GM12874 (cell line): ENCODE results near the gene HOXB9.

Source experiments
- TF ChIP-seq, protein P1 (sequence below): IDR thresholded peaks from 2 replicates; pipeline ENCODE4 v1.5.1; 2011; ENCODE audit warnings: low read depth, mild to moderate bottlenecking, control low read depth, low read length, moderate library complexity; ENCODE audit not compliant: insufficient read depth

HOXB9 gene

DNA sequence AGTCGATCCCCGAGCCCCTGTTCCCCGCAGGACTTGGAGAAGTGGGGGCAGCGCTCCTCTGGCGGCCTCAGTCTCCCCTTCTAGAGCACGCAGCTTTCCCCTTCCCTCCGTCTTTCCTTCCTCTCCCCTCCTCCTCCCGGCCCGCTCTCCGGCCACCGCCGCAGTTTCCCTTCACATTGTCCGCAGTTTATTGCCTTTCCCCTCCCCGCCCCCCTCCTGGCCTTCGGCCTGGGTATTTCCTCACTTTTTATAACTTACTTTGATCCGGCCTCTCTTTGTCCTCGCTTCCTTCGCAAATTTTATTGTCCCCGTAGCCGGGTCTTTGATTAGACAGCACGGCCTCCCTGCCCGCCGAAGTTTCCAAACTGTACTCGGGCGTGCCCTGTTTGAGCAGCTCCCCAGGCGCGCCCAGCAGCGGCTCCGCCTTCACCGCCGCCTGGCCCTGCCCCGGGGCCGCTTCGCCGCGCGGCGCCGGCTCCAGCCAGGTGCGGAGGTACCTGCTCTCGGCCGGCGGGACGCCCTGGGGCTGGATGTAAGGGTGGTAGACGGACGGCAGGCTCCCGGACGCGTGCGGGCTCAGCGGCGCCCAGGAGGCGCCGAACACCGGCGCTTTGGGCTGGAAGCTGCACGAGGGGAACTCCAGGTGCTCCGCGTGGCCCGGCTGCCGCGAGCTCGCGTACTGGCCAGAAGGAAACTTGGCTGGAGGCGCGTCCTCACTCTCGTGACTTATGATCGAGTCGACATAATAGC is 488 bp downstream of the HOXB9 start:
- TF ChIP-seq, protein P1, sequence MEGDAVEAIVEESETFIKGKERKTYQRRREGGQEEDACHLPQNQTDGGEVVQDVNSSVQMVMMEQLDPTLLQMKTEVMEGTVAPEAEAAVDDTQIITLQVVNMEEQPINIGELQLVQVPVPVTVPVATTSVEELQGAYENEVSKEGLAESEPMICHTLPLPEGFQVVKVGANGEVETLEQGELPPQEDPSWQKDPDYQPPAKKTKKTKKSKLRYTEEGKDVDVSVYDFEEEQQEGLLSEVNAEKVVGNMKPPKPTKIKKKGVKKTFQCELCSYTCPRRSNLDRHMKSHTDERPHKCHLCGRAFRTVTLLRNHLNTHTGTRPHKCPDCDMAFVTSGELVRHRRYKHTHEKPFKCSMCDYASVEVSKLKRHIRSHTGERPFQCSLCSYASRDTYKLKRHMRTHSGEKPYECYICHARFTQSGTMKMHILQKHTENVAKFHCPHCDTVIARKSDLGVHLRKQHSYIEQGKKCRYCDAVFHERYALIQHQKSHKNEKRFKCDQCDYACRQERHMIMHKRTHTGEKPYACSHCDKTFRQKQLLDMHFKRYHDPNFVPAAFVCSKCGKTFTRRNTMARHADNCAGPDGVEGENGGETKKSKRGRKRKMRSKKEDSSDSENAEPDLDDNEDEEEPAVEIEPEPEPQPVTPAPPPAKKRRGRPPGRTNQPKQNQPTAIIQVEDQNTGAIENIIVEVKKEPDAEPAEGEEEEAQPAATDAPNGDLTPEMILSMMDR, result no peak

DNA sequence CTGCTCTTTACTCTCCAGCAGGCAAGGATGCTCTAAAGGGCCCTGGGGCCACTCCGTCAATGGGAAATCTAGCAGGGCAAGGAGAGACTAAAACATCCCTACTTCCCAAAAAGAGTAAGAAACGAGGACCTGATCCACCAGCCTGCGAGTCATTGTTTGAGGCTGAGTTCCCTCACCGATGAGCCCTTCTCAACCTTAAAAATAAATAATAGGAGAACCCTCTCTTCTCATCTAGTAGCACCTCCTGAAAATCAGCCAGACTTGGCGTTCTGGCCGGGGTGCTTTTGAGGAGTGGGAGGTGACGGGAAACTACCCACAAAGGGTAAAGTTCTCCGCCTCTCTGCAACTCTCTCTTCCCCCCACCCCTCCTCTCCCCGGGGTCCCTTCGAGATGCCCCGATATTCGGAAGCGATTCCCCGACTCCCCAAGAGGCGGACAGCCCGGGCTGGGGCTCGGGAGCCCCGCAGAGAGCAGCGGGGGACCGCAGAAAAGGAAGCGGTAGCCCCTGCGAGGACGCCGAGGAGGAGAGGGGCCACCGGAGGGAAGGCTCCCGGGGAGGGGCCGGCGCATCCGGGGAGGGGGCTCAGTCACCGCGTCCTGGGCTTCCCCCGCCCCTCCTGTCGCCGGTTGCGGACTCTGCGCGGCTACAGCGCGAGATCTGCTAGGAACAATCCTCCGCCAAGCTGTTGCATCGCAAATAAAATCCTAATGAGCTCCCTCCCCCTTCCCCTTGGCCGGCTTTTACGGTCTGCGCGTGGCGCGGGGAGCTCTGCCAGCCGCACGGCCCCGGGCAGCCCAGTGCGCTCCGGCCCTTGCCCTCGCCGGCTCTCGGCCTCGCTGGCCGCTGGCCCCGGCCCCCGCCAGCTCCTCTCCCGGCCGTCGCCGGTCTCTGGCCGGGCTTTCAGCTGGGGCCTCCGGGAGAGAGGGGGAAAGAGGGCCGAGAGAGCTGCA is 1.3 kb downstream of the HOXB9 start:
- TF ChIP-seq, protein P1, result no peak

DNA sequence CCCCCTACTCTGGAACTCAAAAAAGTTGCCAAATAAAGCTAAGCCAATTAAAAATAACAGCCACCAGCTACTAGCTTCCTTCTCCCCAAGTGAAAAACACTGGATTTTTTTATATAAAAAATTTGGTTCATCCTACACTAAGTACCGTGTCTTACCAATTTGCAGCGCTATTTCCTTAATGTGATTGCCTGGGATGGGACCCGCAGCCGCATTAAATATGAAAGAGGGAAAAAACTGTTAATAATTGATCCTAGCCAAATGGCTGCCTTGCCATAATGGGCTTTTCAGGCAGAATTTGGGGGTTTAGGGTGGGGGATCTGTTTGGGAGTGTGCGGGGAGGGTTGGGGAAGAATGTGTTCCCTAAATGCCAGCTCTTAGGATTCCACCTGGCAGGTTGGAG is 2.0 kb downstream of the HOXB9 start:
- TF ChIP-seq, protein P1, result no peak

DNA sequence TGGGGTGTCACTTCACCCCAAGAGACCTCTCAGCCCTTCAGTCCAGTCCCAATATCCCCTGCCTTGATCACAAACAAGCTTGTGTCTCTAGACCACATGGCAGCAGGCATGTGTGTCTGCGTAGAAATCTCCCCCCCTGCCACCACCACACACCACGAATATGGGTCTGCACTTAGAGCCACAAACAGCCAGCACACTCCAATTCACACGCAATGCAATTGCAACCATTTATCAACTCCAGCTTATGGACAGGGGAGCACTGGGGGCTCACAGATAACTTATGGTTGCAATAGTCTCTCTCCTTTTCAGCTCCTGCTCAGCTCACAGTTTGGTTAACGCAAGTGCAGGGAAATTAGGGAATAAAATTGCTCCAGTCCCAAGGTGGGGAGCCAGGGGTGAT is 2.6 kb downstream of the HOXB9 start:
- TF ChIP-seq, protein P1, result no peak

DNA sequence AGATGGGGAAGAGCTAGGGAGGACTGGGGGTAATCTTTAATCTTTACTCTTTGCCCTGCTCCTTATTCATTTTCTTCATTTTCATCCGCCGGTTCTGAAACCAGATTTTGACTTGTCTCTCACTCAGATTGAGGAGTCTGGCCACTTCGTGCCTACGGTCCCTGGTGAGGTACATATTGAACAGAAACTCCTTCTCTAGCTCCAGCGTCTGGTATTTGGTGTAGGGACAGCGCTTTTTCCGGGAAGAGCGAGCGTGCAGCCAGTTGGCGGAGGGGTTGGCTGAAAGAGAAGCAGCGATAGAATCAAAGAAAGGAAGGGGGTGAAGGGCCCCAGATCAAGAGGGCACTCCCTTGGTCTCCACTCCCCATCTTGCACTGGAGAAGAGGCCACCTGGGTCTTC is 3.3 kb downstream of the HOXB9 start:
- TF ChIP-seq, protein P1, result no peak

DNA sequence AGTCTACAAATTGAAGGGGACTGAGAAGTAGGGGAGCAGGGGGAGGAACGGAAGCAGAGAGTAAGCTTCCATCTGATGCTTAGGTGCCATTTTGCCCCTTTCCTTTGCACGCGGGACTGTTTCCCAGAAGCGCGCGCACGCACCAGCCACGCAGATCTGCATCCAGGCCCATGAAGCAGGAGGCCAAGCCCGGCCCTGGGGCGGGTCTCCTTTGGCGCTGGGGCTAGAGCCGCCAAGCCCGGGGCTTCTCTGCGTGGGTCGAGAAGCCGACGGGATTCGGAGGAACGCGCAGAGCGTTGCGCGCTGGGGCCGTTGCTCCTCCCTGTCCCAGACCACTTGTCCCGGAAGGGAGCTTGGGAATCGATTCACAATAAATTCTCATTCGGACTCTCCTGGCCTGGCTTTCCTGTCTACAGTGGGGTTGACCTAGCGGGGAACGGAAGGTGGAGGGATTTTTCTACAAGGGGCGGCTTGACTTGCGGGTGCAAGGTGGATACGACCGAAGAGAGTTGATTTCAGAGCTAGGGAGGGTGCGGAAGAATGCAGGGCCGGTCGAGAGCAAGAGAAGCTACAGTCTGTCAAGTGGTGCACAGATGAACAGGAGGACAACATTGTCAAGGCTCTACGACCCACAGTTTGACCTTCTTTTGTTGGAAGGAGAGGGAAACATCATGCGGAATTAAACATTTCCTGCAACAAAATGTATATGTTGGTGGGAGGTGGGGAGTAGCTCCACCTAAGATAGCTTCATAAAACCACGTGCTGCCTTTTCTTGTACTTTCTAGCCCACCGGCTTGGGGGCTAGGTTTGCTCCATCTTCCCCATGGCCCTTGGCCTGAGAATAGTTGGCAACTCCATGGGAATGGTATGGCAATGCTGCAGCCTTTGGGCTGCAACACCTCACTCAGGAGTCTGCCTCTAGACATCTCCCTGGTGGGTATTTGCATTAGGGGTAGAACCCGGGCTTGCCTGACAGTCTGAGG is 4.5 kb downstream of the HOXB9 start:
- TF ChIP-seq, protein P1, result no peak
